ENCODE data around the gene MRPL18. TPM values are rescaled to one million over a fixed set of nuclear protein-coding genes. Genes with fewer than 3 reads are reported as not detected.

The MRPL18 gene
- total and polyA plus RNA-seq, 9 of the 15 experiments (the other 6 are each of a cell fraction or from before 2014, with no cell fraction given): 149 to 456 (median 196) TPM

DNA sequence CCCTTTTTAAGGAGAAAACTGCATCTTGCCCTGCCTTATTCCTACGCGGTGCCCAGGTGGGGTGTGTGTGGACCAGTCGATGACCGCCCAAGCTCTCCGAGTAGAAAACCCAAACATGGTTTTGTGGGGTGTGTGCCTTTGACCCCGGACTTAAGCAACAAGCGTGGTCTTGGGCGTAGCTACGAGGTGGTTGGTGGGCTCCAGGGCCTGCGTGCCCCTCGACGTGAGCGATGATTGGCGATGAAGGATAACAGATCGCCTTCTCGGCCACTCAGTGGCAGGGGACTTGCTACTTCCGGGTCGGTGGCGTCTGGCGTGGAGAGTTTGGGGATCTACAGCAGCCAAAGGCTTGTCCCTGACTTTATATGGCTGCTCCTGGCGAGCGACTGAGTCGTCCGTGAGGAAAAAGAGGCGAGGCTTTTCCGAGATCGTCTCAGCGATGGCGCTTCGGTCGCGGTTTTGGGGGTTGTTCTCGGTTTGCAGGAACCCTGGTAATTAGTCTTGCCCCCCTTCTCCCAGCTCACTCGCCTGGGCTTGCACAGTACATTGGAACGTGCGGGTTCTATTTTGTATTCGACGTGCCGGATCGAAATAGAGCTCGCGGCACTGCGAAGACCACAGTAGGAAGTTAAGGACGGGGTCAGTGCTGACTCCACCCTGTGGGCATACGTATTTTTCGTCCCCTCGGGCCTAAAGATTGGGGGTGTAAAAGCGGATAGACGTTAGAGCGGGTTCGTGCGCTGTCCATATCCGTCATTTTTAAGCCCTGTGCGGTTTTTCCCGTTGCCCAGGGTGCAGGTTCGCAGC, at the start of gene MRPL18 (continued):
- TF ChIP-seq SIN3A (IDR thresholded peaks at IDR 0.05; ENCODE audit: borderline replicate concordance in 2 of 2, control insufficient read depth in 1 of 2, low read depth in 2 of 2, low read length in 2 of 2): peak; percentile 69 to 89; a peak in 3 of 4 replicates
- TF ChIP-seq MED1 (CRISPR knock-in tag; IDR thresholded peaks at IDR 0.05; ENCODE audit: borderline replicate concordance): no peak
- no peak for TF ChIP-seq SMARCC2 (IDR thresholded peaks at IDR 0.05; ENCODE audit: low read depth)
- TF ChIP-seq, protein P1, sequence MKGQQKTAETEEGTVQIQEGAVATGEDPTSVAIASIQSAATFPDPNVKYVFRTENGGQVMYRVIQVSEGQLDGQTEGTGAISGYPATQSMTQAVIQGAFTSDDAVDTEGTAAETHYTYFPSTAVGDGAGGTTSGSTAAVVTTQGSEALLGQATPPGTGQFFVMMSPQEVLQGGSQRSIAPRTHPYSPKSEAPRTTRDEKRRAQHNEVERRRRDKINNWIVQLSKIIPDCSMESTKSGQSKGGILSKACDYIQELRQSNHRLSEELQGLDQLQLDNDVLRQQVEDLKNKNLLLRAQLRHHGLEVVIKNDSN (CRISPR knock-in tag; IDR thresholded peaks at IDR 0.05): peak; percentile 48
- peak; percentile 59; the same call in 1 of the 2 replicates for TF ChIP-seq ZNF263 (CRISPR knock-in tag; IDR thresholded peaks at IDR 0.05; ENCODE audit: borderline replicate concordance)
- TF ChIP-seq ZNF584 (CRISPR knock-in tag; IDR thresholded peaks at IDR 0.05; ENCODE audit: low read depth): no peak
- TF ChIP-seq TRIM24 (IDR thresholded peaks at IDR 0.05): peak in 1 of 2 experiments; percentile 28; a peak in 1 of 4 replicates
- no peak for TF ChIP-seq ZNF140 (CRISPR knock-in tag; IDR thresholded peaks at IDR 0.05)
- TF ChIP-seq NFXL1 (CRISPR knock-in tag; IDR thresholded peaks at IDR 0.05): no peak
- TF ChIP-seq, protein P2, sequence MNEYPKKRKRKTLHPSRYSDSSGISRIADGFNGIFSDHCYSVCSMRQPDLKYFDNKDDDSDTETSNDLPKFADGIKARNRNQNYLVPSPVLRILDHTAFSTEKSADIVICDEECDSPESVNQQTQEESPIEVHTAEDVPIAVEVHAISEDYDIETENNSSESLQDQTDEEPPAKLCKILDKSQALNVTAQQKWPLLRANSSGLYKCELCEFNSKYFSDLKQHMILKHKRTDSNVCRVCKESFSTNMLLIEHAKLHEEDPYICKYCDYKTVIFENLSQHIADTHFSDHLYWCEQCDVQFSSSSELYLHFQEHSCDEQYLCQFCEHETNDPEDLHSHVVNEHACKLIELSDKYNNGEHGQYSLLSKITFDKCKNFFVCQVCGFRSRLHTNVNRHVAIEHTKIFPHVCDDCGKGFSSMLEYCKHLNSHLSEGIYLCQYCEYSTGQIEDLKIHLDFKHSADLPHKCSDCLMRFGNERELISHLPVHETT (CRISPR knock-in tag; conservative IDR thresholded peaks at IDR 0.05 in 1 of 2, IDR thresholded peaks at IDR 0.05 in 1 of 2): peak in 1 of 2 experiments; percentile 0; a peak in 1 of 4 replicates
- no peak for TF ChIP-seq GABPB2 (CRISPR knock-in tag; conservative IDR thresholded peaks at IDR 0.05)
- TF ChIP-seq KLF6 (CRISPR knock-in tag; IDR thresholded peaks at IDR 0.05; ENCODE audit: borderline replicate concordance): 0 out of 2 replicates have a peak, but pooled peaks have one; percentile 3
- TF ChIP-seq ZNF408 (CRISPR knock-in tag; IDR thresholded peaks at IDR 0.05; ENCODE audit: low read depth): no peak
- TF ChIP-seq MAFG (tag; conservative IDR thresholded peaks at IDR 0.05): no peak
- TF ChIP-seq AFF4 (CRISPR knock-in tag; IDR thresholded peaks at IDR 0.05): peak; percentile 23; the same call in 1 of the 2 replicates
- TF ChIP-seq ETV6 (IDR thresholded peaks at IDR 0.05; ENCODE audit: borderline replicate concordance in 1 of 2, low read depth in 2 of 2, low read length in 1 of 2): no peak; a peak in 1 of 4 replicates
- TF ChIP-seq ETV6 (CRISPR knock-in tag; IDR thresholded peaks at IDR 0.05; ENCODE audit: borderline replicate concordance): peak; percentile 81; the same call in 1 of the 2 replicates
- 0 out of 2 replicates have a peak, but pooled peaks have one; percentile 19 for TF ChIP-seq ZNF668 (CRISPR knock-in tag; IDR thresholded peaks at IDR 0.05)

Data from K562 (cell line).